GM13976 (cell line): ENCODE results near the gene ZFC3H1.

ENCODE experiments used
- DNase-seq: peaks from one replicate; pipeline ENCODE4 v3.0.0; 2012; ENCODE audit warnings: low spot score
- CTCF ChIP-seq: IDR thresholded peaks from 2 replicates; pipeline ENCODE4 v1.5.1; 2012; ENCODE audit warnings: borderline replicate concordance, mild to moderate bottlenecking; ENCODE audit not compliant: insufficient read depth; ENCODE audit errors: extremely low read depth, missing control alignments, control extremely low read depth
- in situ Hi-C: fragments of 300-500 bp; cut with MboI; formaldehyde crosslinking; loops from one replicate; pipeline ENCODE4 v1.12.0; 2022; ENCODE audit warnings: low sequenced_read_pairs, mixed read lengths, inconsistent platforms; ENCODE audit not compliant: unreplicated experiment

Gene ZFC3H1

DNA sequence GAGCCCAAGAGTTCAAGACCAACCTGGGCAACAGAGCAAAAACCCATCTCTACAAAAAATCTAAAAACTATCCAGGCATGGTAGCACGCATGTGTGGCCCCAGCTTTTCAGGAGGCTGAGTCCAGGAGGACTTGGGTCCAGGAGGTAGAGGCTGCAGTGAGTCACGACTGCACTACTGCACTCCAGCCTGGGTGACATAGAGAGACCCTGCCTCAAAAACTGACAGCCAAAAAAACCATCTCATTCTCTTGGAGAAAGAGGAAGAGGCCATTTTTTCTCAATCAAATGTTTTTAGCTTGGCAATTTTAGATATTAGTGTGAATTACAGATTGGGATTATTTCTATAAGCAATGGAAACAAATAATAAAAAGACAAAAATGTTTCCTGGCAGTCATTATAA is 38.2 kb downstream of the ZFC3H1 start:
- in situ Hi-C loops: no loop called here
- DNase-seq: no peak
- no peak for TF ChIP-seq CTCF

DNA sequence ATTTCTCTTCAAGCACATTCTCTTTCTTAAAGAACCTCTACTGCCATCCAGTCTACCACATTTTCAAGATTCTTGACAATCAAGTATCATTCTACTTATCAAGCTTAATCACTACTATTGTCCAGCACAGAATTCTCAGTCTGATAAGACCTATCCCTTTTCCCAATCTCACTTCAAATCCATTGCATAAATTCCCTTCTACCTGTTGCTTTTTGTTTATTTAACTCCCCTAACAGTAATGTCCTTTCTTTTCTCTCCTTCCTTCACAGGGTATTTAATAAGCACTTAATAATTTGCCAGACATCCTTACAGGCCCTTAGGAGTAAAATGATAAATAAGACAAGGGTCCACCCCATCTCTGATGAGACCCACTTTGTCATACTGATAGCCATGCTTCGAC is 41.7 kb downstream of the ZFC3H1 start:
- no peak for DNase-seq
- no peak for TF ChIP-seq CTCF
- in situ Hi-C loops: no loop called here

DNA sequence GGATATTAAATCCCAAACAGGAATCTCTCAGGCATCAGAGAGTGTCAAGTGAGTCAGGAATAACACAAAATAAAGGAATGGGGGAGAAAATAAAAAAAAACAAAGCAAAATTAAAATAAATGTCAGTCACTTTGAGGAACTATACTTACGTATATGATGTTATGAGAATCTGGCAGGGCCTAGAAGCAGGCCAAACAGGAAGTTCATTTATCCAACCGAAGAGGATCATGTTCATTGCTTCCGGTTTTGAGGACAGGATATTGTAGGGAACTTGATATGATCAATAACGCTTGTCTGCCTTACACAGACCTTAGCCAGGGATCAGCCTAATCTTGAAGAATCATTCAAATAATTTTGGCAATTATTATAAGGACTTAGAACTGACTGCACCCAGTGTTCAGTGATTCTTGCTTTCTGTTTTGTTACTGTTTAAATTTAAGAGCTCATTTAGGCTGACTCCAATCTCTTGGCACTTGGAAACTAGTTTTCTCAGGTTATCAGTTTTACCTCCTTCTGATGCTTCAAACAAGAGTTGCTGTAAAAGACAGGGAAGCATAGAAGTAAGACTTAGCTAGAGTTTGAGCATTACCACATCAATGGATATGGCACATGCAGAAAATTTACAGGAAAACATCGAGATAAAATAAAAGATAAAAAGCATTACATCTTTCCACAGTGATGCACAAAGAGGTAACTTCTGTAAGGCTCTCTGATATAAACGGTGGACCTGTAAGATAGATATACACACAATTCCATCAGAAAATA is 53.4 kb downstream of the ZFC3H1 start:
- DNase-seq: no peak
- in situ Hi-C loops: no loop called here
- TF ChIP-seq CTCF: no peak

- in situ Hi-C loops: no loop called here
- DNase-seq: no peak
- no peak for TF ChIP-seq CTCF
Measured at GRCh38 chr12:71607494-71608330, 55.9 kb downstream of the ZFC3H1 start.

- no peak for TF ChIP-seq CTCF
- in situ Hi-C loops: no loop called here
- no peak for DNase-seq
Measured at GRCh38 chr12:71605039-71605438, 58.6 kb downstream of the ZFC3H1 start.

DNA sequence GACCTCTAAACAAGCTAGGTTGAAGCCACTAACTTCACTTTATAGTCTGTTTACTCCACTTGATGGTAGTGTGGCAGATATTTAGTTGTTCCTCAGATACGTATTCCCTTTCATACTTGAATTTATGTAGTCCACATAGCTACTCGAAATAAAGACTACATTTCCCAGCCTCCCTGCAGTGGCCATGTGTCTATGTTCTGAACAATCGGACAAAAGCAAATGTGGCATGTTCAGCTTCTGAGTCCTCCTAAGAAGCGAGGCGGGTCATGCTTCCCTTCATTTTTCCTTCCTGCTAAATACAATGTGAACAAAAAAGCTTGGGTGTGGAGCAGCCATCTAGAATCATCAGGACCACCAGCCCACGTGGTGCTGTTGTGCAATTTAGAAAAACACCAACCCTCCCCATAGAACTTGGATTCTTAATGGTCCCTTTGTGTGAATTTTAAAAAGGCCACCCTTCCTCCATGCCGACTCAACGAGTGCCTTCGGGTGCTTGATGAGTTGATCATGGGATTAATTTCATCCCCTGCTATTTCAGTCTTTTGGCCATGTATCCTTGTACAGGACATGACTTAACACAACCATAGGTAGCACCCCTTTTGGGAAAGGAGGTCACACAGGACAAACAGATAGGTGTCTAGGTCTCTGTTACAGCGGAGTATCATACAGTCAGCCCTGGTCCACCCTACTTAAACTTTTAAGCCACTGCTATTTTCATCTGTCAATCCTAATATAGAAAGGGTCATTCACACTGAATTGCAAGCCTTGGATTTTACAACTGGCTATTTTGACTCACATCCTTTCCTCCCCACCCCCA is 60.7 kb downstream of the ZFC3H1 start:
- no peak for DNase-seq
- TF ChIP-seq CTCF: no peak
- in situ Hi-C loops: no loop called here
